DMS153 (cell line): Measurements from ENCODE around the gene TUBB3.

Experiments used
- DNase-seq: peaks from one replicate; lab custom pipeline; 2025; lab: John Stamatoyannopoulos, UW

Gene TUBB3

GRCh38 chr16:89938175-89938885 is 15.2 kb downstream of the TUBB3 start:
- no peak for DNase-seq

- no peak for DNase-seq
These were observed 21.6 kb downstream of the TUBB3 start for GRCh38 chr16:89944773-89945172.

GRCh38 chr16:89945654-89946053 is 22.5 kb downstream of the TUBB3 start:
- peak; percentile 48 for DNase-seq

- no peak for DNase-seq
These were observed 23.4 kb downstream of the TUBB3 start for GRCh38 chr16:89946515-89946914.

- DNase-seq: no peak
These were observed 26.1 kb downstream of the TUBB3 start for GRCh38 chr16:89949121-89949742.

GRCh38 chr16:89949756-89950155 is 26.6 kb downstream of the TUBB3 start:
- DNase-seq: no peak

GRCh38 chr16:89951509-89951908 is 28.4 kb downstream of the TUBB3 start:
- no peak for DNase-seq

GRCh38 chr16:89952049-89952448 is 28.9 kb downstream of the TUBB3 start:
- DNase-seq: no peak

GRCh38 chr16:89952551-89952950 is 29.4 kb downstream of the TUBB3 start:
- DNase-seq: no peak

GRCh38 chr16:89953671-89954406 is 30.7 kb downstream of the TUBB3 start:
- no peak for DNase-seq

GRCh38 chr16:89954462-89954861 is 31.3 kb downstream of the TUBB3 start:
- no peak for DNase-seq

- no peak for DNase-seq
These were observed 32.0 kb downstream of the TUBB3 start for GRCh38 chr16:89955001-89955685.

GRCh38 chr16:89956505-89957215 is 33.5 kb downstream of the TUBB3 start:
- no peak for DNase-seq

GRCh38 chr16:89957216-89957785 is 34.2 kb downstream of the TUBB3 start:
- no peak for DNase-seq

GRCh38 chr16:89958068-89958467 is 34.9 kb downstream of the TUBB3 start:
- no peak for DNase-seq

- DNase-seq: no peak
These were observed 35.5 kb downstream of the TUBB3 start for GRCh38 chr16:89958596-89958995.

GRCh38 chr16:89960966-89961365 is 37.8 kb downstream of the TUBB3 start:
- no peak for DNase-seq

GRCh38 chr16:89961920-89962319 is 38.8 kb downstream of the TUBB3 start:
- DNase-seq: no peak

- no peak for DNase-seq
These were observed 39.8 kb downstream of the TUBB3 start for GRCh38 chr16:89962754-89963498.

GRCh38 chr16:89964201-89964600 is 41.1 kb downstream of the TUBB3 start:
- DNase-seq: no peak
